Liver (tissue), 3 donors: Measurements from ENCODE around the gene ZDHHC11.

Experiments used
- ATF3 ChIP-seq: IDR thresholded peaks from 2 replicates; pipeline ENCODE4 v1.6.1; 2016; ENCODE audit warnings: antibody characterized with exemption
- CTCF ChIP-seq: fragments of 150-350 bp; IDR thresholded peaks from 2 replicates; pipeline ENCODE4 v1.5.1; 2017; ENCODE audit warnings: improper control_type of control experiment, low read depth, low read length; ENCODE audit not compliant: missing input control
- GABPA ChIP-seq, 2 donors: IDR thresholded peaks in 1 of 2; conservative IDR thresholded peaks in 1 of 2; 2 replicates each; pipeline ENCODE4 v1.6.1; 2016; ENCODE audit warnings: antibody characterized with exemption in 2 of 2, mild to moderate bottlenecking in 1 of 2, moderate library complexity in 1 of 2
- JUND ChIP-seq, 2 donors: IDR thresholded peaks; 2 replicates each; pipeline ENCODE4 v1.6.1; 2016; ENCODE audit warnings: antibody characterized with exemption in 2 of 2
- MAX ChIP-seq: IDR thresholded peaks from 2 replicates; pipeline ENCODE4 v1.6.1; 2016; ENCODE audit warnings: antibody characterized with exemption
- NR2F2 ChIP-seq: IDR thresholded peaks from 2 replicates; pipeline ENCODE4 v1.6.1; 2016; ENCODE audit warnings: antibody characterized with exemption
- RAD21 ChIP-seq, 2 donors: IDR thresholded peaks; 2 replicates each; pipeline ENCODE4 v1.6.1; 2016; ENCODE audit warnings: antibody characterized with exemption in 2 of 2, mild to moderate bottlenecking in 2 of 2
- REST ChIP-seq: IDR thresholded peaks from 2 replicates; pipeline ENCODE4 v1.6.1; 2016; ENCODE audit warnings: antibody characterized with exemption, mild to moderate bottlenecking
- RXRA ChIP-seq, 2 donors: IDR thresholded peaks; 2 replicates each; pipeline ENCODE4 v1.6.1; 2017 to 2018; ENCODE audit warnings: antibody characterized with exemption in 2 of 2, mild to moderate bottlenecking in 1 of 2
- SP1 ChIP-seq: IDR thresholded peaks from 2 replicates; pipeline ENCODE4 v1.6.1; 2018; ENCODE audit warnings: antibody characterized with exemption, mild to moderate bottlenecking
- TAF1 ChIP-seq: conservative IDR thresholded peaks from 2 replicates; pipeline ENCODE4 v1.6.1; 2016; ENCODE audit warnings: antibody characterized with exemption, mild to moderate bottlenecking
- YY1 ChIP-seq: IDR thresholded peaks from 2 replicates; pipeline ENCODE4 v1.6.1; 2016; ENCODE audit warnings: antibody characterized with exemption, mild to moderate bottlenecking
- ZBTB33 ChIP-seq: IDR thresholded peaks from 2 replicates; pipeline ENCODE4 v1.6.1; 2016; ENCODE audit warnings: antibody characterized with exemption
- donor health status: healthy.
- donor health status: healthy.

GRCh38 chr5:893137-893506 lies 42.3 kb upstream of the ZDHHC11 start:
- TF ChIP-seq CTCF (no peak), ATF3 (no peak), ZBTB33 (no peak), TAF1 (no peak), MAX (no peak), YY1 (no peak), GABPA (IDR thresholded peaks at IDR 0.05 in 1 of 2, conservative IDR thresholded peaks at IDR 0.05 in 1 of 2) (no peak), RAD21 (IDR thresholded peaks at IDR 0.05) (no peak), RXRA (IDR thresholded peaks at IDR 0.05) (no peak), SP1 (no peak), REST (no peak), JUND (IDR thresholded peaks at IDR 0.05) (no peak), NR2F2 (no peak)
